SK-N-SH treated with all-trans-retinoic acid at 6 μM for 48 hours (cell line): Measurements from ENCODE around the gene CHST2.
"Not testable (repeated sequence)": the region's sequence is repeated elsewhere in the genome, so short reads cannot be mapped to it uniquely, and the experiment has no call there.

Source experiments
- ATAC-seq: fragments of 200-7000 bp; cut with Tn5 transposase; 3 replicates; pipeline ENCODE4 v1.9.1; 2020; ENCODE audit warnings: mild to moderate bottlenecking, moderate library complexity
- ARNTL ChIP-seq: fragments of 450-650 bp; formaldehyde crosslinking; IDR thresholded peaks from 2 replicates; pipeline ENCODE4 v1.5.0; 2020; ENCODE audit warnings: low read depth, mild to moderate bottlenecking, moderate library complexity, borderline replicate concordance
- BACH2 ChIP-seq: fragments of 250-450 bp; sonication (Bioruptor Pico); IDR thresholded peaks from 2 replicates; pipeline ENCODE4 v1.9.0; 2021; ENCODE audit warnings: mild to moderate bottlenecking, borderline replicate concordance
- CSDC2 ChIP-seq: fragments of 250-450 bp; sonication (Bioruptor Pico); IDR thresholded peaks from 2 replicates; pipeline ENCODE4 v1.5.0; 2020; ENCODE audit warnings: mild to moderate bottlenecking, moderate library complexity
- ESRRG ChIP-seq: fragments of 250-450 bp; sonication (Bioruptor Pico); IDR thresholded peaks from 2 replicates; pipeline ENCODE4 v1.6.1; 2021; ENCODE audit warnings: mild to moderate bottlenecking
- GLIS3 ChIP-seq: fragments of 250-450 bp; sonication (Bioruptor Pico); IDR thresholded peaks from 2 replicates; pipeline ENCODE4 v1.5.0; 2020; ENCODE audit warnings: mild to moderate bottlenecking, moderate library complexity
- OSR1 ChIP-seq: fragments of 250-450 bp; sonication (Bioruptor Pico); IDR thresholded peaks from 2 replicates; pipeline ENCODE4 v1.8.0; 2022; ENCODE audit warnings: moderate library complexity, mild to moderate bottlenecking, inconsistent platforms
- PPARA ChIP-seq: fragments of 250-450 bp; sonication (Bioruptor Pico); IDR thresholded peaks from 2 replicates; pipeline ENCODE4 v1.5.0; 2020; ENCODE audit warnings: mild to moderate bottlenecking, borderline replicate concordance
- RARB ChIP-seq: fragments of 250-450 bp; sonication (Bioruptor Pico); IDR thresholded peaks from 2 replicates; pipeline ENCODE4 v1.8.0; 2021; ENCODE audit warnings: mild to moderate bottlenecking, moderate library complexity
- SNAI2 ChIP-seq: fragments of 250-450 bp; sonication (Bioruptor Pico); IDR thresholded peaks from 2 replicates; pipeline ENCODE4 v1.5.0; 2020; ENCODE audit warnings: mild to moderate bottlenecking, moderate library complexity
- ZC3H10 ChIP-seq: fragments of 250-450 bp; sonication (Bioruptor Pico); IDR thresholded peaks from 2 replicates; pipeline ENCODE4 v1.5.1; 2021; ENCODE audit warnings: mild to moderate bottlenecking, moderate library complexity
- ZFP3 ChIP-seq: fragments of 250-450 bp; sonication (Bioruptor Pico); IDR thresholded peaks from 2 replicates; pipeline ENCODE4 v1.5.0; 2020; ENCODE audit warnings: mild to moderate bottlenecking, moderate library complexity
- ZFP30 ChIP-seq: fragments of 450-650 bp; formaldehyde crosslinking; IDR thresholded peaks from 2 replicates; pipeline ENCODE4 v1.5.0; 2022; ENCODE audit warnings: mild to moderate bottlenecking, moderate library complexity
- ZNF565 ChIP-seq: fragments of 450-650 bp; formaldehyde crosslinking; conservative IDR thresholded peaks from 2 replicates; pipeline ENCODE4 v1.5.0; 2020; ENCODE audit warnings: low read depth, mild to moderate bottlenecking, moderate library complexity
- ZNF70 ChIP-seq: fragments of 450-650 bp; formaldehyde crosslinking; IDR thresholded peaks from 2 replicates; pipeline ENCODE4 v1.5.0; 2020; ENCODE audit warnings: mild to moderate bottlenecking, moderate library complexity
- ZNF8 ChIP-seq: fragments of 450-650 bp; formaldehyde crosslinking; IDR thresholded peaks from 2 replicates; pipeline ENCODE4 v1.5.0; 2020; ENCODE audit warnings: mild to moderate bottlenecking, moderate library complexity
- TF ChIP-seq, protein P1 (sequence below): fragments of 250-450 bp; sonication (Bioruptor Pico); IDR thresholded peaks from 2 replicates; pipeline ENCODE4 v1.8.0; 2021; ENCODE audit warnings: low read depth, mild to moderate bottlenecking, moderate library complexity, borderline replicate concordance
- TF ChIP-seq, protein P2 (sequence below): fragments of 250-450 bp; sonication (Bioruptor Pico); IDR thresholded peaks from 2 replicates; pipeline ENCODE4 v1.8.0; 2020; ENCODE audit warnings: mild to moderate bottlenecking, moderate library complexity, borderline replicate concordance
- TF ChIP-seq, protein P3 (sequence below): fragments of 250-450 bp; sonication (Bioruptor Pico); IDR thresholded peaks from 2 replicates; pipeline ENCODE4 v1.5.1; 2021; ENCODE audit warnings: mild to moderate bottlenecking, moderate library complexity
- TF ChIP-seq, protein P4 (sequence below): fragments of 250-450 bp; sonication (Bioruptor Pico); IDR thresholded peaks from 2 replicates; pipeline ENCODE4 v1.5.0; 2020; ENCODE audit warnings: mild to moderate bottlenecking, moderate library complexity

CHST2 gene

DNA sequence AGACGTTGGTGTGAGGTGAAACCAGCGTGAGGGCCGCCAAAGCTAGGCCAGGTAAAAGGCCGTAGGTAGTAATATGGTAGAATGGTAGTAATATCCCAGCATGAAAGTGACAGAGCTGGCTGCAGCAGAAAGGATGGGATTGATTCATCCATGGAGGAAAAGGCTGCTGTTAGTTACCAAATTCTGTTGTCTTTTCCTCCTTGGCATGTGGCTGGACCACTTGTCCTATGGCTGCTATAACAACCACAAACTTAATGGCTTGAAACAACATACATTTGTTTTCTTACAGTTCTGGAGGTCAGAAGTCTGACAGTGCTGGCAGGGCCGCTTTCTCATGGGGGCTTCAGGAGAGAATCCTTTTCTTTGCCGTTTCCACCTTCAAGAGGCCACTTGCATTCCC, 47.8 kb upstream of the CHST2 start:
- ATAC-seq = no peak
- TF ChIP-seq ZNF70 (CRISPR knock-in tag) = no peak
- no peak for TF ChIP-seq ZFP30 (CRISPR knock-in tag)
- no peak for TF ChIP-seq GLIS3
- no peak for TF ChIP-seq PPARA (CRISPR knock-in tag)
- no peak for TF ChIP-seq RARB (CRISPR knock-in tag)
- no peak for TF ChIP-seq BACH2
- no peak for TF ChIP-seq ZNF565 (CRISPR knock-in tag)
- no peak for TF ChIP-seq ZNF8 (CRISPR knock-in tag)
- TF ChIP-seq ZC3H10 (CRISPR knock-in tag) = no peak
- no peak for TF ChIP-seq SNAI2 (CRISPR knock-in tag)
- no peak for TF ChIP-seq CSDC2 (CRISPR knock-in tag)
- TF ChIP-seq, protein P1, sequence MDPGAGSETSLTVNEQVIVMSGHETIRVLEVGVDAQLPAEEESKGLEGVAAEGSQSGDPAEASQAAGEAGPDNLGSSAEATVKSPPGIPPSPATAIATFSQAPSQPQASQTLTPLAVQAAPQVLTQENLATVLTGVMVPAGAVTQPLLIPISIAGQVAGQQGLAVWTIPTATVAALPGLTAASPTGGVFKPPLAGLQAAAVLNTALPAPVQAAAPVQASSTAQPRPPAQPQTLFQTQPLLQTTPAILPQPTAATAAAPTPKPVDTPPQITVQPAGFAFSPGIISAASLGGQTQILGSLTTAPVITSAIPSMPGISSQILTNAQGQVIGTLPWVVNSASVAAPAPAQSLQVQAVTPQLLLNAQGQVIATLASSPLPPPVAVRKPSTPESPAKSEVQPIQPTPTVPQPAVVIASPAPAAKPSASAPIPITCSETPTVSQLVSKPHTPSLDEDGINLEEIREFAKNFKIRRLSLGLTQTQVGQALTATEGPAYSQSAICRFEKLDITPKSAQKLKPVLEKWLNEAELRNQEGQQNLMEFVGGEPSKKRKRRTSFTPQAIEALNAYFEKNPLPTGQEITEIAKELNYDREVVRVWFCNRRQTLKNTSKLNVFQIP (CRISPR knock-in tag) = no peak

DNA sequence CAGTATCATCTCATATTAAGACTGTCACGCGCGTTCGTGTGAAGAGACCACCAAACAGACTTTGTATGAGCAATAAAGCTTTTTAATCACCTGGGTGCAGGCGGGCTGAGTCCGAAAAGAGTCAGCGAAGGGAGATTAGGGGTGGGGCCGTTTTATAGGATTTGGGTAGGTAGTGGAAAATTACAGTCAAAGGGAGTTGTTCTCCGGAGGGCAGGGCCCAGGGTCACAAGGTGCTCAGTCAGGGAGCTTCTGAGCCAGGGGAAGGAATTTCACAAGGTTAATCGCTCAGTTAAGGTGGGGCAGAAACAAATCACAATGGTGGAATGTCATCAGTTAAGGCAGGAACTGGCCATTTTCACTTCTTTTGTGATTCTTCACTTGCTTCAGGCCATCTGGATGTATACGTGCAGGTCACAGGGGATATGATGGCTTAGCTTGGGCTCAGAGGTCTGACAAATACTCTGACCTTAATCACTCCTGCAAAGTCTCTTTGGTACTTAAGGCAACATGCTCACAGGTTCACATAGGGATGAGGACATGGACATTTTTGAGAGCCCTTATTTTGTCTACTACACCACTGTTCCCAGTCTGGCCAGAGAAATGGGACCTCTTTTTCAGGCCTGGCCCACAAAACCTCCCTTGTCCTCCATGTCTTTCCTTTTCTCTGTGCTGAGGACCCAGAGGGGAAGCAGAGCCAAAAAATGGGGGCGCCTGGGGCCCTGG, 47.1 kb upstream of the CHST2 start:
- ATAC-seq = not testable (repeated sequence)

DNA sequence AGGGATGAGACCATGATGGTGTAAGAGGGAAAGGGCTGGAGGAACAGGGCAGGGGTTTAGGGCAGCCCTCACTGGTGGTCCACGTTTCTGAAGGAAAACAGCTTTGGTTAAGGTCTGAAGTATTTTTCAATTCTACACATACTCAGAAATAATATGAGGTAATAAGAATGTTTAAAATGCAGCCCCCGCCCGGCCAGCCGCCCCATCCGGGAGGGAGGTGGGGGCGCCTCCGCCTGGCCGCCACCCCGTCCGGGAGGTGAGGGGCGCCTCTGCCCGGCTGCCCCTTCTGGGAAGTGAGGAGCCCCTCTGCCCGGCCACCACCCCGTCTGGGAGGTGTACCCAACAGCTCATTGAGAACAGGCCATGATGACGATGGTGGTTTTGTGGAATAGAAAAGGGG, 46.0 kb upstream of the CHST2 start:
- not testable (repeated sequence) for ATAC-seq

DNA sequence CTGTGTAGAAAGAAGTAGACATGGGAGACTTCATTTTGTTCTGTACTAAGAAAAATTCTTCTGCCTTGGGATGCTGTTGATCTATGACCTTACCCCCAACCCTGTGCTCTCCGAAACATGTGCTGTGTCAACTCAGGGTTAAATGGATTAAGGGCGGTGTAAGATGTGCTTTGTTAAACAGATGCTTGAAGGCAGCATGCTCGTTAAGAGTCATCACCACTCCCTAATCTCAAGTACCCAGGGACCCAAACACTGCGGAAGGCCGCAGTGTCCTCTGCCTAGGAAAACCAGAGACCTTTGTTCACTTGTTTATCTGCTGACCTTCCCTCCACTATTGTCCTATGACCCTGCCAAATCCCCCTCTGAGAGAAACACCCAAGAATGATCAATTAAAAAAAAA, 45.6 kb upstream of the CHST2 start:
- ATAC-seq = not testable (repeated sequence)

DNA sequence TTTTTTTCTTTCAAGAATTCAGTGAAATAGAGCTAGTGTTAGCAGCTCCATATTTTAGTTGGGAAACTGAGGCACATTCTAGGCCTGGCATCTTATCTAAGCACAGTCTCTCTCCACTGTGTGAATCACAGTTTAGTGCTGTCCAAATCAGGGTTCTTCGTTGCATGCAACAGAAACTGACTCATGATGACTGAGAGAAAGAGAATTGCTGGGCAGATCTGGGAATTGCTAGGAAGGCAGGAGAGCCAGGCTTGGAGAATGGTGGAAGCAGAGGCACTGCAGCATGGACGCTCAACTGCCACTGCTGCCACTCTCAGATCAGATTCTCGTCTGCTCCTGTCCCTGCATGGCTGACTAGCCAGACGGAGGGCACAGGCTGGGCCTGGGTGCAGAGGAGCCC, 40.7 kb upstream of the CHST2 start:
- TF ChIP-seq ARNTL (CRISPR knock-in tag) = no peak
- no peak for TF ChIP-seq BACH2
- TF ChIP-seq, protein P1 (CRISPR knock-in tag) = no peak
- no peak for TF ChIP-seq ZC3H10 (CRISPR knock-in tag)
- TF ChIP-seq ESRRG (CRISPR knock-in tag) = no peak
- no peak for TF ChIP-seq PPARA (CRISPR knock-in tag)
- peak; percentile 43; the same call in 2 of the 3 replicates for ATAC-seq

DNA sequence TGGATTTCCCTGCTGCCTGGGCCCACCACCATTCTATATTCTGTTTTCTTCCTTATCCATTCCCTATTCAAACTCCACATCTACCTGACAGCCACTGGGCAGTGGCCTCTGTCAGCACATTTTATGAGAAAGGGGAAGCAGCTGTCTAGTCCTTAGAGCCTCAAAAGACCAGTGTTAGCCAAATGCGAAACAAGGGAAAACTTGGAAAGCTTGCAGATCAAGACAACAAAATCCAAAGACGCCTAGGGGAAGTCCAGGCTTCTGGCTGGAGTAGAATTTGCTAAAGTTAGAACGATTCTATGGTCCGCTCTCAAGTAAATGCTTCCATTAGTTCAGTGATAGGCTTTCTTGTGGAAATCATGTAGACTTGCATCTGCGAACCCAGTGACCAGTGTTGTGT, 39.4 kb upstream of the CHST2 start:
- TF ChIP-seq GLIS3 = no peak
- TF ChIP-seq BACH2 = no peak
- TF ChIP-seq ZNF70 (CRISPR knock-in tag) = no peak
- TF ChIP-seq PPARA (CRISPR knock-in tag) = no peak
- TF ChIP-seq, protein P2, sequence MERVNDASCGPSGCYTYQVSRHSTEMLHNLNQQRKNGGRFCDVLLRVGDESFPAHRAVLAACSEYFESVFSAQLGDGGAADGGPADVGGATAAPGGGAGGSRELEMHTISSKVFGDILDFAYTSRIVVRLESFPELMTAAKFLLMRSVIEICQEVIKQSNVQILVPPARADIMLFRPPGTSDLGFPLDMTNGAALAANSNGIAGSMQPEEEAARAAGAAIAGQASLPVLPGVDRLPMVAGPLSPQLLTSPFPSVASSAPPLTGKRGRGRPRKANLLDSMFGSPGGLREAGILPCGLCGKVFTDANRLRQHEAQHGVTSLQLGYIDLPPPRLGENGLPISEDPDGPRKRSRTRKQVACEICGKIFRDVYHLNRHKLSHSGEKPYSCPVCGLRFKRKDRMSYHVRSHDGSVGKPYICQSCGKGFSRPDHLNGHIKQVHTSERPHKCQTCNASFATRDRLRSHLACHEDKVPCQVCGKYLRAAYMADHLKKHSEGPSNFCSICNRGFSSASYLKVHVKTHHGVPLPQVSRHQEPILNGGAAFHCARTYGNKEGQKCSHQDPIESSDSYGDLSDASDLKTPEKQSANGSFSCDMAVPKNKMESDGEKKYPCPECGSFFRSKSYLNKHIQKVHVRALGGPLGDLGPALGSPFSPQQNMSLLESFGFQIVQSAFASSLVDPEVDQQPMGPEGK (CRISPR knock-in tag) = no peak
- TF ChIP-seq ZFP3 (CRISPR knock-in tag) = no peak
- no peak for TF ChIP-seq ESRRG (CRISPR knock-in tag)
- TF ChIP-seq OSR1 (CRISPR knock-in tag) = no peak
- TF ChIP-seq ZNF565 (CRISPR knock-in tag) = no peak
- TF ChIP-seq SNAI2 (CRISPR knock-in tag) = no peak
- no peak for TF ChIP-seq ARNTL (CRISPR knock-in tag)
- no peak for TF ChIP-seq RARB (CRISPR knock-in tag)
- TF ChIP-seq, protein P3, sequence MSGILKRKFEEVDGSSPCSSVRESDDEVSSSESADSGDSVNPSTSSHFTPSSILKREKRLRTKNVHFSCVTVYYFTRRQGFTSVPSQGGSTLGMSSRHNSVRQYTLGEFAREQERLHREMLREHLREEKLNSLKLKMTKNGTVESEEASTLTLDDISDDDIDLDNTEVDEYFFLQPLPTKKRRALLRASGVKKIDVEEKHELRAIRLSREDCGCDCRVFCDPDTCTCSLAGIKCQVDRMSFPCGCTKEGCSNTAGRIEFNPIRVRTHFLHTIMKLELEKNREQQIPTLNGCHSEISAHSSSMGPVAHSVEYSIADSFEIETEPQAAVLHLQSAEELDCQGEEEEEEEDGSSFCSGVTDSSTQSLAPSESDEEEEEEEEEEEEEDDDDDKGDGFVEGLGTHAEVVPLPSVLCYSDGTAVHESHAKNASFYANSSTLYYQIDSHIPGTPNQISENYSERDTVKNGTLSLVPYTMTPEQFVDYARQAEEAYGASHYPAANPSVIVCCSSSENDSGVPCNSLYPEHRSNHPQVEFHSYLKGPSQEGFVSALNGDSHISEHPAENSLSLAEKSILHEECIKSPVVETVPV (CRISPR knock-in tag) = no peak
- TF ChIP-seq, protein P4, sequence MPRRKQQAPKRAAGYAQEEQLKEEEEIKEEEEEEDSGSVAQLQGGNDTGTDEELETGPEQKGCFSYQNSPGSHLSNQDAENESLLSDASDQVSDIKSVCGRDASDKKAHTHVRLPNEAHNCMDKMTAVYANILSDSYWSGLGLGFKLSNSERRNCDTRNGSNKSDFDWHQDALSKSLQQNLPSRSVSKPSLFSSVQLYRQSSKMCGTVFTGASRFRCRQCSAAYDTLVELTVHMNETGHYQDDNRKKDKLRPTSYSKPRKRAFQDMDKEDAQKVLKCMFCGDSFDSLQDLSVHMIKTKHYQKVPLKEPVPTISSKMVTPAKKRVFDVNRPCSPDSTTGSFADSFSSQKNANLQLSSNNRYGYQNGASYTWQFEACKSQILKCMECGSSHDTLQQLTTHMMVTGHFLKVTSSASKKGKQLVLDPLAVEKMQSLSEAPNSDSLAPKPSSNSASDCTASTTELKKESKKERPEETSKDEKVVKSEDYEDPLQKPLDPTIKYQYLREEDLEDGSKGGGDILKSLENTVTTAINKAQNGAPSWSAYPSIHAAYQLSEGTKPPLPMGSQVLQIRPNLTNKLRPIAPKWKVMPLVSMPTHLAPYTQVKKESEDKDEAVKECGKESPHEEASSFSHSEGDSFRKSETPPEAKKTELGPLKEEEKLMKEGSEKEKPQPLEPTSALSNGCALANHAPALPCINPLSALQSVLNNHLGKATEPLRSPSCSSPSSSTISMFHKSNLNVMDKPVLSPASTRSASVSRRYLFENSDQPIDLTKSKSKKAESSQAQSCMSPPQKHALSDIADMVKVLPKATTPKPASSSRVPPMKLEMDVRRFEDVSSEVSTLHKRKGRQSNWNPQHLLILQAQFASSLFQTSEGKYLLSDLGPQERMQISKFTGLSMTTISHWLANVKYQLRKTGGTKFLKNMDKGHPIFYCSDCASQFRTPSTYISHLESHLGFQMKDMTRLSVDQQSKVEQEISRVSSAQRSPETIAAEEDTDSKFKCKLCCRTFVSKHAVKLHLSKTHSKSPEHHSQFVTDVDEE (CRISPR knock-in tag) = no peak
- TF ChIP-seq ZFP30 (CRISPR knock-in tag) = no peak
- ATAC-seq = no peak
